Measurements from ENCODE around the gene GCGR.

GCGR gene

GRCh38 chr17:81843713-81844326, 39.9 kb downstream of the GCGR start:
- TF ChIP-seq, protein P1, sequence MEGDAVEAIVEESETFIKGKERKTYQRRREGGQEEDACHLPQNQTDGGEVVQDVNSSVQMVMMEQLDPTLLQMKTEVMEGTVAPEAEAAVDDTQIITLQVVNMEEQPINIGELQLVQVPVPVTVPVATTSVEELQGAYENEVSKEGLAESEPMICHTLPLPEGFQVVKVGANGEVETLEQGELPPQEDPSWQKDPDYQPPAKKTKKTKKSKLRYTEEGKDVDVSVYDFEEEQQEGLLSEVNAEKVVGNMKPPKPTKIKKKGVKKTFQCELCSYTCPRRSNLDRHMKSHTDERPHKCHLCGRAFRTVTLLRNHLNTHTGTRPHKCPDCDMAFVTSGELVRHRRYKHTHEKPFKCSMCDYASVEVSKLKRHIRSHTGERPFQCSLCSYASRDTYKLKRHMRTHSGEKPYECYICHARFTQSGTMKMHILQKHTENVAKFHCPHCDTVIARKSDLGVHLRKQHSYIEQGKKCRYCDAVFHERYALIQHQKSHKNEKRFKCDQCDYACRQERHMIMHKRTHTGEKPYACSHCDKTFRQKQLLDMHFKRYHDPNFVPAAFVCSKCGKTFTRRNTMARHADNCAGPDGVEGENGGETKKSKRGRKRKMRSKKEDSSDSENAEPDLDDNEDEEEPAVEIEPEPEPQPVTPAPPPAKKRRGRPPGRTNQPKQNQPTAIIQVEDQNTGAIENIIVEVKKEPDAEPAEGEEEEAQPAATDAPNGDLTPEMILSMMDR (IDR thresholded peaks at IDR 0.05; ENCODE audit: extremely low read depth, insufficient read depth, missing control alignments) = no peak
- in situ Hi-C loops (cut with MboI; ENCODE audit: low pct_unique_long_range_greater_than_20kb, low sequenced_read_pairs, unreplicated experiment) = no loop called here
- DNase-seq (ENCODE audit: low spot score) = no peak

GRCh38 chr17:81844327-81844851, 40.4 kb downstream of the GCGR start:
- TF ChIP-seq, protein P1 (IDR thresholded peaks at IDR 0.05; ENCODE audit: extremely low read depth, insufficient read depth, missing control alignments) = no peak
- in situ Hi-C loops (cut with MboI; ENCODE audit: low pct_unique_long_range_greater_than_20kb, low sequenced_read_pairs, unreplicated experiment) = no loop called here
- no peak for DNase-seq (ENCODE audit: low spot score)

DNA sequence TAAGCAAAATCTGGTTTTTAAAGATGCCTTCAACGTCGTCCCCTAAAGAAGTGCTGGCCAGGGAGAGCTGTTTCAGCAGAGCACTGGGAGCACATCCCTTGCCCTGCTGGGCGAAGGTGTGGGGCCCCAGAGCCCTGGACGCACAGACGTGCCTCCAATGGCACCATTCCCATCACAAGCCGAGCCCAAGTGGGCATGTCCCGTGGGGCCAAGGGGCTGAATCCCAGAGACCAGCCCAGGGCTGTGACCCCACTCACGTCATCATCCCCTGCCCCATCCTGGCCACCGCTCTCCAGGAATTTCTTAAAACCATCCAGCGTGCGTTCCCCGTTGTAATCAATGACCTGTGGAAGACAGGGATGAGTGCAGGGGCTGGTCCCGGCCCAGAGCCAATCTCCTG, 40.9 kb downstream of the GCGR start:
- TF ChIP-seq, protein P1 (IDR thresholded peaks at IDR 0.05; ENCODE audit: extremely low read depth, insufficient read depth, missing control alignments) = no peak
- in situ Hi-C loops (cut with MboI; ENCODE audit: low pct_unique_long_range_greater_than_20kb, low sequenced_read_pairs, unreplicated experiment) = no loop called here
- no peak for DNase-seq (ENCODE audit: low spot score)

- TF ChIP-seq, protein P1 (IDR thresholded peaks at IDR 0.05; ENCODE audit: extremely low read depth, insufficient read depth, missing control alignments) = no peak
- in situ Hi-C loops (cut with MboI; ENCODE audit: low pct_unique_long_range_greater_than_20kb, low sequenced_read_pairs, unreplicated experiment) = no loop called here
- DNase-seq (ENCODE audit: low spot score) = no peak
These were observed 41.4 kb downstream of the GCGR start for GRCh38 chr17:81845361-81845760.

DNA sequence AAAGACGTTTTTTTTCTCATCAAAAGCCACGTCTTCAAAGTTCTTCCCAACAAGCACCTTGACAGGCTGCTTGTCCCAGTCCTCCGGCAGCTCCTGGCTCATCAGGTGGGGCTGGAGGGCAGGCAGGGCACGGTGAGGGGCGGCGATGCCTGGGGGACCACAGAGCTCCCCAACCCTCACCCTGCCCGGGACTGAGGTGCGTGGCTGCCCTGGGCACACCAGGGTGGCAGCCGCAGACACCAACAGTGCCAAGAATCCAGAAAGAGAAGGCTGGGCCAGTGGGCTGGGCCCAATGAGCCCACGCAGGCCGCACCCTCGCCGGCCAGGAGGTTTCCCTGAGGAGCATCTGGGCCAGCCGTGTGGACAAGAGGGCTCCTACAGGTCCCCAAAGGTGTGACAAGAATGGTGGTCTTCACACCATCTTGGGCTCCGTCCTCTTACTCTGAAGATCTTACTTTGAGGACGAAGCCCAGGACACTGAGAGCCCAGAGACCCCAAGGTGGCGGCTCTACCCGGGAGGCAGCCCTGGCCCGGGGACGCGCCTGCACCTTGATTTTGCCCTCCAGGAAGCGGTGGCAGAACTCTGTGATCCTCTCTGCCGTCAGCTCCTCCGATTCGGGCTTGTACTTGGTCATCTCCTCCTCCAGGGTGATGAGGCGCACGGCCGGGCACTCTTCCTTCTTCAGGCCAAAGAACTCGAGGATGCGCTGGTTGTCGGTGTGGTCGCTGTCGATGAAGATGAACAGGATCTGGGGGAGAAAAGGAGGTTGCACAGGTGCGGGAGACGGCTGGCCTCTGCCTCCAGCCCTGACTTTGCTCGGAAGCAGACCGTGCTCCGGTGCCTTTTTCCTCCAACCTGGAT, 42.2 kb downstream of the GCGR start:
- TF ChIP-seq, protein P1 (IDR thresholded peaks at IDR 0.05; ENCODE audit: extremely low read depth, insufficient read depth, missing control alignments) = no peak
- no peak for DNase-seq (ENCODE audit: low spot score)
- in situ Hi-C loops (cut with MboI; ENCODE audit: low pct_unique_long_range_greater_than_20kb, low sequenced_read_pairs, unreplicated experiment) = no loop called here

DNA sequence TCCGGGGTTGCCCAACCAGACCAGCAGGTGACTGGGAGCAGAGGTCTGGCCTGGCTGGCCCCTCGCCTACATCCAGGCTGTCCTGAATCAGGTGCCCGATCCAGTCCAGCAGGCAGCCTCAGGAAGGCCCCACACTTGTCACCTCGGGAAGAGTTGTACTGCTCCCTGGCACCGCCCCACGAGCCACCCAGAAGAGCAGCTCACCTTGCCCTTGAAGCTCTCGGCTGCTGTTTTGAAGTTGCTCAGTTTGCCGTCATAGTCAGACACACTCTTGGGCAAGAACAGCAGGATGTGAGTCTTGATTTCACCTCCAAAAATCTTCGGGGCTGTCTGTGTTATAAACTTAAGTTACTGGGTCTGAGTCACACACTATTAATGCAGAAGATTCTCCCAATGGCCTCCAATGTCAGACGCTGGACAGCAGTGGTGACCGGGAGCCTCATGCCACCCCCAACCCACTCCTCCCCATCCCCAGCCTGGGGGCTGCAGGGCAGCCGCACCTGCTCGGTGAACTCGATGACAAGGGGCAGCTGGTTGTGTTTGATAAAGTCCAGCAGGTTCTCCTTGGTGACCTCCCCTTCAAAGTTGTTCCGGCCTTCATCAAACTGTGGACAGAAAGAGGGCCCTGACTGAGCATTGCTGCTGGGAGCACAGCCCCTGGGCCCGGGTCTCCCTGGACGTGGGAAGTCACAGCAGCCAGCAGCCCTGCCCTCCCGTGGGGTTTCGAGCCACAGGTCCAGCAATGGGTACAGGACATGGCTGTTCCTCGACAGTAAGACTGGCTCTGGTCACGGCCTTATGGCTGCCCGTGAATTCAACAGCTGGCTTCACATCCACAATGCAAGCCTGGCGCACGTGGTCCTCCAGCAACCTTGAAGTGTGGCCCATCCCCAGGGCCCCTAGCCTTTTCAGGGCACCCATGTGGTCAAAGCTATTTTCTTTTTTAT, 43.1 kb downstream of the GCGR start:
- no peak for DNase-seq (ENCODE audit: low spot score)
- in situ Hi-C loops (cut with MboI; ENCODE audit: low pct_unique_long_range_greater_than_20kb, low sequenced_read_pairs, unreplicated experiment) = no loop called here
- TF ChIP-seq, protein P1 (IDR thresholded peaks at IDR 0.05; ENCODE audit: extremely low read depth, insufficient read depth, missing control alignments) = no peak

All from GM13977 (cell line).